GM12891 (cell line): ENCODE data around the gene ATP1A2.

Source experiments
- DNase-seq: peaks from one replicate; pipeline ENCODE4 v3.0.0; 2011; ENCODE audit warnings: low spot score; ENCODE audit not compliant: insufficient read length
- FAIRE-seq: peaks from 2 replicates; lab custom pipeline; 2011; peaks lifted over from hg19 to GRCh38; lab: Jason Lieb, UNC
- PAX5 ChIP-seq: IDR thresholded peaks from 2 replicates; pipeline ENCODE4 v1.6.1; 2011; ENCODE audit warnings: low read length, moderate library complexity, mild to moderate bottlenecking; ENCODE audit not compliant: insufficient read depth, severe bottlenecking
- POLR2A ChIP-seq: IDR thresholded peaks from 2 replicates; pipeline ENCODE4 v1.6.1; 2011; ENCODE audit warnings: low read depth, low read length, control low read depth
- POLR2AphosphoS5 ChIP-seq: IDR thresholded peaks from 2 replicates; pipeline ENCODE4 v1.6.1; 2011; ENCODE audit warnings: low read depth, low read length, control low read depth
- POU2F2 ChIP-seq: IDR thresholded peaks from 2 replicates; pipeline ENCODE4 v1.6.1; 2011; ENCODE audit warnings: low read depth, mild to moderate bottlenecking, control low read depth, low read length, moderate library complexity
- SPI1 ChIP-seq: IDR thresholded peaks from 2 replicates; pipeline ENCODE4 v1.6.1; 2011; ENCODE audit warnings: low read depth, low read length, control low read depth
- TAF1 ChIP-seq: IDR thresholded peaks from 2 replicates; pipeline ENCODE4 v1.6.1; 2011; ENCODE audit warnings: low read depth, low read length, control low read depth

Gene ATP1A2

GRCh38 chr1:160129558-160129957 is 14.0 kb downstream of the ATP1A2 start:
- DNase-seq (no peak), FAIRE-seq (no peak)
- TF ChIP-seq SPI1 (no peak), POLR2AphosphoS5 (no peak), PAX5 (no peak), POU2F2 (no peak), TAF1 (no peak), POLR2A (no peak)

DNA sequence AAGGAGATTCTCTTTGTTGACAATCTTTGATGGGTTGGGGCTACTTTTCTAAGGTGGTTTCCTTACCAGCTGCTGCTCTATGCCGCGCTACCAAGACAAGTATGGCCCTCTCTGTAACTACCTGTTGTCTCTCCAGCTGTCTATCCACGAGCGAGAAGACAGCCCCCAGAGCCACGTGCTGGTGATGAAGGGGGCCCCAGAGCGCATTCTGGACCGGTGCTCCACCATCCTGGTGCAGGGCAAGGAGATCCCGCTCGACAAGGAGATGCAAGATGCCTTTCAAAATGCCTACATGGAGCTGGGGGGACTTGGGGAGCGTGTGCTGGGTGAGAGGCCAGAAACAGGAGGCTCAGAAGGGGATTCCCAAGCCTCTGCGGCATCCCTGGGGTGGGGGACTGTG is 14.4 kb downstream of the ATP1A2 start:
- FAIRE-seq (no peak), DNase-seq (no peak)
- TF ChIP-seq POLR2AphosphoS5 = no peak
- TF ChIP-seq POLR2A = no peak
- no peak for TF ChIP-seq PAX5
- no peak for TF ChIP-seq TAF1

GRCh38 chr1:160130486-160130885 is 14.9 kb downstream of the ATP1A2 start:
- FAIRE-seq = no peak
- TF ChIP-seq PAX5 (no peak), POU2F2 (no peak), POLR2A (no peak), POLR2AphosphoS5 (no peak), SPI1 (no peak)
- DNase-seq = no peak

DNA sequence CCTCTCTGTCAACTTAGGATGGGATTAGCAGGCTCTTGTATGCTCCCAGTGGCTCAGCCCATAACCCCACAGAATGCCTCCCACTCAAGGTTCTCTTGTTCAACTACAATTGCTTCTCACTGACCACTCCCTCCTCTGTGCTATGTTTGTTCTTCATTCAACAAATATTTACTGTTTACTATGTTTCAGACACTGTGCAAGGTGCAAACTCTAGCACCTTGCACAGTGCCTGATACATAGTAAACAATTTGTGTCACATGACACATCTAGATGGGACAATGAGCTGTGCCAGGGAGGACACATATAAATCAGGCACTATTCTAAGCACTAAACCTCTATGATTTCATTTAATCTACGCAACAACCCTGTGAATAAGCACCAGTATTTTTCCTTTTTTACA is 15.4 kb downstream of the ATP1A2 start:
- TF ChIP-seq TAF1 = no peak
- TF ChIP-seq SPI1 = no peak
- no peak for TF ChIP-seq POLR2A
- no peak for TF ChIP-seq POU2F2
- no peak for TF ChIP-seq PAX5
- TF ChIP-seq POLR2AphosphoS5 = no peak
- no peak for DNase-seq
- no peak for FAIRE-seq

- FAIRE-seq (no peak), DNase-seq (no peak)
- TF ChIP-seq PAX5 = no peak
- no peak for TF ChIP-seq POLR2A
- no peak for TF ChIP-seq POLR2AphosphoS5
- no peak for TF ChIP-seq POU2F2
- no peak for TF ChIP-seq SPI1
- TF ChIP-seq TAF1 = no peak
These were observed 16.4 kb downstream of the ATP1A2 start for GRCh38 chr1:160131803-160132565.

DNA sequence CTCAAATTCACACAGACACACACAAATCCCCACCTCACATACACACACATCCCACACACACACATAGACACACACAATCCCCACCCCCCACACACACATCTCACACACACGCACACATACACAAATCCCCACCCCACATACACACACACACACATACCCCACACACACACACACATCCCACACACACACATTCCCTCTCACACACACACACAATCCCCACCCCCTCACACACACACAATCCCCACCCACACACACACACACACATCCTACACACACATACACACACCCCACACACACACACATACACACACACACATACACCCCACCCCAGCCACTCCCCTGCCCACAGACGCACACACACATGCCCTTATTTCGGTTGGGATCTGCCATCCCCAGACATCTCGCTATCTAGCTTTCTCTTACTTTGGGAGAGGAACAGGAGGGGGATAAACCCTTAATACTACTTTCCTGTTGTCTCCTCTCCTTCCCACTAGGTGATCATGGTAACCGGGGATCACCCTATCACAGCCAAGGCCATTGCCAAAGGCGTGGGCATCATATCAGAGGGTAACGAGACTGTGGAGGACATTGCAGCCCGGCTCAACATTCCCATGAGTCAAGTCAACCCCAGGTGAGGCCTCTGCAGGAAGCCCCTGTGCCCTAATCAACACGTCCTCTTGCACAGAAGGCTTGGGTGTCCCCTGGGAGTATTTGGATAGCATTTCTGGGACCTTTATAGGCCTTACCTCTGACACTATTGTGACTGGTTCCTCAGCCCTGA is 18.6 kb downstream of the ATP1A2 start:
- FAIRE-seq = no peak
- DNase-seq = no peak
- no peak for TF ChIP-seq TAF1
- TF ChIP-seq POLR2AphosphoS5 = no peak
- TF ChIP-seq PAX5 = no peak
- TF ChIP-seq SPI1 = no peak
- TF ChIP-seq POU2F2 = no peak
- no peak for TF ChIP-seq POLR2A

GRCh38 chr1:160134791-160135572 is 19.4 kb downstream of the ATP1A2 start:
- DNase-seq (no peak), FAIRE-seq (no peak)
- no peak for TF ChIP-seq TAF1
- no peak for TF ChIP-seq POU2F2
- TF ChIP-seq PAX5 = no peak
- TF ChIP-seq SPI1 = no peak
- TF ChIP-seq POLR2A = no peak
- TF ChIP-seq POLR2AphosphoS5 = no peak

DNA sequence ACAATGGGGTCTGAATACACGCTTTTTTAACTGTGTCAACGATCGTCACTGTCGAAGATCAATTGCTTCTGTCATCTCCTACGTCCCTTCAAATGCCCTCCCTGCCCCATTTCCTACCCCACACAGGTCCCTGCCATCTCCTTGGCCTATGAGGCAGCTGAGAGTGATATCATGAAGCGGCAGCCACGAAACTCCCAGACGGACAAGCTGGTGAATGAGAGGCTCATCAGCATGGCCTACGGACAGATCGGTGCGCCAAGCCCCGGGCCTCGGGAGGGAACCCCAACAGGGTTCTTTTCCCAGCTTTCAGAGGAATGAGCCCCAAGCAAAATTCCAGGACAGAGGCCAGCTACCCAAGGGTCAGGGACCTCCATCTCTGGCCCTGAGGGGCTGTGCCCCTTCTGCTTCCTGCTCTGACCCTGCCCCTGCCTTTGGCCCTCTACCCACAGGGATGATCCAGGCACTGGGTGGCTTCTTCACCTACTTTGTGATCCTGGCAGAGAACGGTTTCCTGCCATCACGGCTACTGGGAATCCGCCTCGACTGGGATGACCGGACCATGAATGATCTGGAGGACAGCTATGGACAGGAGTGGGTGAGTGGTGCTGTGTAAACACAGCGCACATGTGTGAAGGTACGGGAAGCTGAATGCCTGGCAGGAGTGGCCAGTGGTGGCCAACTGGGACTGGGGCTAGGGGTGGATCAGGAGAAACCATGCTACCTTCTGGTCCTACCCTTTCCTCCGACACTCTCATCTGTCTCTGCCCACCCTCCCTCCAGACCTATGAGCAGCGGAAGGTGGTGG is 20.8 kb downstream of the ATP1A2 start:
- DNase-seq = no peak
- no peak for FAIRE-seq
- TF ChIP-seq SPI1 (no peak), POU2F2 (no peak), TAF1 (no peak), PAX5 (no peak), POLR2AphosphoS5 (no peak), POLR2A (no peak)

DNA sequence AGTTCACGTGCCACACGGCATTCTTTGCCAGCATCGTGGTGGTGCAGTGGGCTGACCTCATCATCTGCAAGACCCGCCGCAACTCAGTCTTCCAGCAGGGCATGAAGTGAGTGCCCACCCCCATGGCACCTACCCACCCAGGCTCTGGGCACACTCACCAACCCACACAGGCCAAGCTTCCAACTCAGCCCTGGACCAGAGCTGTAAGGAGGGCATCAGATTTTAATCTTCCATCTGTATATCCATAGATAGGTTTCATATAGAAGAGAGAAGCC is 21.3 kb downstream of the ATP1A2 start:
- no peak for DNase-seq
- no peak for FAIRE-seq
- TF ChIP-seq POLR2AphosphoS5 = no peak
- no peak for TF ChIP-seq POLR2A
- no peak for TF ChIP-seq SPI1
- TF ChIP-seq POU2F2 = no peak
- TF ChIP-seq PAX5 = no peak
- TF ChIP-seq TAF1 = no peak
